Stimulated activated naive B cell treated with anti-CD40 and anti-IgM and Interleukin-4, amounts not matched to agents 10 μg/mL and 1 μg/mL and 100 μg/mL, for 72 hours (primary cell): Measurements from ENCODE around the gene LRRC73.

ENCODE experiments used
- ATAC-seq, 2 donors: fragments of 150-1000 bp; cut with Tn5 transposase; replicated peaks; 2 replicates each; pipeline ENCODE4 v1.10.0; 2021; ENCODE audit warnings: moderate library complexity in 1 of 2
- DNase-seq: peaks from one replicate; pipeline ENCODE4 v3.0.0; 2021
- H3K27ac Mint-ChIP-seq: one replicate; pipeline ENCODE4 v1.8.0; 2022; ENCODE audit warnings: mild to moderate bottlenecking, mixed read lengths
- H3K27me3 Mint-ChIP-seq, 2 donors: one replicate each; pipeline ENCODE4 v1.8.0; 2022; ENCODE audit warnings: mixed read lengths in 2 of 2
- H3K36me3 Mint-ChIP-seq, 2 donors: one replicate each; pipeline ENCODE4 v1.8.0; 2022; ENCODE audit warnings: mixed read lengths in 2 of 2, mild to moderate bottlenecking in 1 of 2
- H3K4me1 Mint-ChIP-seq, 2 donors: one replicate each; pipeline ENCODE4 v1.8.0; 2022; ENCODE audit warnings: mixed read lengths in 2 of 2, mild to moderate bottlenecking in 1 of 2
- H3K4me3 Mint-ChIP-seq, 2 donors: one replicate each; pipeline ENCODE4 v1.8.0; 2022; ENCODE audit warnings: mild to moderate bottlenecking in 2 of 2, mixed read lengths in 2 of 2, moderate library complexity in 1 of 2
- H3K9me3 Mint-ChIP-seq, 2 donors: one replicate each; pipeline ENCODE4 v1.8.0; 2022; ENCODE audit warnings: mixed read lengths in 2 of 2, mild to moderate bottlenecking in 1 of 2

Gene LRRC73

DNA sequence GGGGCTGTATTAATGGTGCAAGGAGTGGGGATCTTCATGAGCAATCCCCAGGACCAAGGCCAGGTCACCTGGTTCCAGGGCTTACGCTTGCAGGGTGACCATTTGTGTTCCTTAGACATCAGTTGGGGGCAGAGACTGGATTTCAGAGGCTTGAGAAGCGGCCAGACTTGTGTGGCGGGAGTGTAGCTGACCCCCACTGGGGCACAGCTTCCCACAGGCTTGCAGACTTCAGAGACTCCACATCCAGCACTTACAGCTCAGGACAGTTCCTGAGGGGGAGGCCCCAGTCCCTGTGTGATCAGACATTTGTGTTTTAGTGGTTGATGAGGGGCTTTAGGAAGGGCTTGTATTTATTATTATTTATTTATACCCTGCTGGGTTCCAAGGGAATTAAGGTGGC, 17.5 kb downstream of the LRRC73 start:
- no peak for DNase-seq
- Mint-ChIP-seq H3K36me3 (peaks cover 13 to 23% of the 10 kb centered on the region in 2 donors), H3K27me3 (no peaks in the 10 kb centered on the region), H3K4me1 (peaks cover 19 to 41% of the 10 kb centered on the region in 2 donors), H3K27ac (no peak overlapping the region), H3K9me3 (no peaks in the 10 kb centered on the region), H3K4me3 (no peak overlapping the region)
- ATAC-seq = no peak

DNA sequence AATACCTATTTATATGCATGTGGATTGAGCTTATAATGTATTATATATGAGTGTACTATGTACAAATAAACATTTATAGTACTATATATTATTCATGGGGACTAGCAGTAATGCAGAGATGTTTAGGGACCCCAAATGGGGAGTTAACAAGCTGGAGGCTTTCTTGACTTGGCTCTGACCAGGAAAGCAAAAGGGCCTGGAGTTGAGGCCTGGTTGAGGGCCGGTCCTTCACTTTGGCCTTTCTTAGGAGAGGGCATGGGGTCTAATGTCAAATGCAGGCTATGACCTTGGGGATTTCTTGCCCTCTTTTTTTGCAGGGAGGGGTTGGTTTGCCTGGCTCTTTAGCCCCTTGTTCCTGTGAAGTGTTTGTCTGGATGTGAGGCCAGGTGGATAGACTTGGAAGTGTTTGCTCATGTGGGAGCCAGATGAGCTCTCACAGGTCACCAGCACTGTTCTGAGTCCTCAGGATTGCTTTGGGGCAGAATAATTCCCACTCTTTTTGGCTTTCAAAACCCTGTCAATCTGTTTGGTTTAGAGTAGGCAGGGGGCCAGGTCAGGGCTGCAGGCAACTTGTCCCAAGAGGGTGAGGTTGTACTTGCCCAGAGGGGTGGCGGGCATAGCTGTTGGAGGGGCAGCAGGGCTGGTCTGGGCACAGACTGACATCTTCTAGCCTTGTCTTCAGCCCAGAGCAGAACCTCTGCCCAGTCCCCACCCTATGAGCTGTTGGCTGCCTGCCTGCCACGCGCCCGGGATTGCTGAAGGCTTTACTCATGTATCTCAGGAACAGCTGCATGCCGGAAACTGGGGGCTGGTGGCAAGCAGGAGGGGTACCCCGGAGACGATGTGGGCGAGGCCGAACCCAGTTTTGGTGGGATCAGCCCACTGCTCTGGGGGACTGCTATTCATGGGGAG, 18.1 kb downstream of the LRRC73 start:
- H3K27me3 Mint-ChIP-seq = no peaks in the 10 kb centered on the region
- H3K4me3 Mint-ChIP-seq = no peak overlapping the region
- no peak overlapping the region for H3K27ac Mint-ChIP-seq
- H3K4me1 Mint-ChIP-seq = peaks cover 19 to 41% of the 10 kb centered on the region in 2 donors
- ATAC-seq (no peak), DNase-seq (no peak)
- H3K36me3 Mint-ChIP-seq = peaks cover 9 to 23% of the 10 kb centered on the region in 2 donors
- H3K9me3 Mint-ChIP-seq = no peaks in the 10 kb centered on the region

DNA sequence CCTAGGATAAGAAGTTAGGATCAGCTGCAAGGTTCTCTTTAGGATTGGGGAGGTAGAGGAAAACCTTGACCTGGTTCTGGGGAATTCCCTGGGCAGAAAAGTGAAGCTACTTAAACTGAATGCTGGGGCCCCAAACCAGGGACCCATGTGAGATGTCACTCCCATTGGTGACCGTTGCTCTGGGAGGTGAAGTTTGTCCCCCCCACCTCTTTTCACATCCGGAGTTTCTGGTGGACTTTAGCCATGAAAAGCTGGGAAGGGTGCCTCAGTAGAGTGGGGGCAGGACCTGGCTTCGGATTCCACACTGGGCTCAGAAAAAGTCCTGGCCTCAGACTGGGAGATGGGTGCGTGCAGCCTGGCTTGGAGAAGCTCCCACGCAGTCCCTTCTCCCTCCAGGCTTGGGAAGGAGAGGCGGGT, 19.6 kb downstream of the LRRC73 start:
- Mint-ChIP-seq H3K27ac (no peak overlapping the region), H3K9me3 (no peaks in the 10 kb centered on the region), H3K4me3 (no peak overlapping the region), H3K4me1 (peaks cover 19 to 41% of the 10 kb centered on the region in 2 donors), H3K36me3 (peaks cover 8 to 27% of the 10 kb centered on the region in 2 donors), H3K27me3 (no peaks in the 10 kb centered on the region)
- ATAC-seq (no peak), DNase-seq (no peak)

DNA sequence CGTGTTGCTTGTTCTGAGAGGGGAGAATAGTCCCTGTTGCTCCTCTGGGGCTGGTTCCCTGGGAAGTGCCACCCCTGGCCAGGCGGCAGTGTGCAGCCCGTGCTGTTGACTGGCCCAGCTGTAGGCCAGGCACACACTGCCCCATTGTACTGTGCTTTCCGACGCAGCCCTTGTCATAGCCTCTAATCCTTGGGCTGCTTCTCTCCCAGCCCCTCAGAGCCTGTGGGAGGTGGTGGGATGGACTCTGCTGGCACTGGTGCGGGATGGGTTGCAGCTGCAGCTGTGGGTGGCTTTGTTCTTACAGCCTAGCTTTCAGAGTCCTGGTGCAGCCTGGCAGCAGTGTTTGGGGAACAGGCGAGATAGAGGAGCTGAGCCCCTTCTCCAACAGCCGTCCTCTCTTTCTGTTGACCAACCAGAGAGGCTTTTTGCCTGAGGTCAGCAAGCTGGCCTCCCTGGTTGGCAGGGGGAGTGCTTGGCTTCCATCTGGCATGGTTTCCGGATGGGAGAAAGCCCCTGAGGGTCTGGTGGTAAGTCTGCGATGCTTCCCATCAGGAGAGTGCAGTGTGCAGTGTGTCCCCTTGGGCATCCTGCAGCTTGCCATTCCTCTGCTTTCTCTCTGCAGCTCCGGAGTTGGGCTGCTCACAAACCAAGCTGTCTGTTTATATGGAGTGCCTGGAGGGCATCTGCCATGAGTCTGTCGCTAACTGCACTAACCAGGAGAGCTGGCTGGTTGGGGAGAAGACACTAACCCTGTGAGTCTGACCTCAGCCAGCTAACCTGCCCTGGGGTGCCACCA, 20.7 kb downstream of the LRRC73 start:
- H3K27me3 Mint-ChIP-seq = no peaks in the 10 kb centered on the region
- peaks cover 8 to 30% of the 10 kb centered on the region in 2 donors for H3K36me3 Mint-ChIP-seq
- no peaks in the 10 kb centered on the region for H3K9me3 Mint-ChIP-seq
- peaks cover 17 to 40% of the 10 kb centered on the region in 2 donors for H3K4me1 Mint-ChIP-seq
- ATAC-seq (no peak), DNase-seq (no peak)
- no peak overlapping the region for H3K4me3 Mint-ChIP-seq
- peak overlapping the region; percentile 20 for H3K27ac Mint-ChIP-seq

DNA sequence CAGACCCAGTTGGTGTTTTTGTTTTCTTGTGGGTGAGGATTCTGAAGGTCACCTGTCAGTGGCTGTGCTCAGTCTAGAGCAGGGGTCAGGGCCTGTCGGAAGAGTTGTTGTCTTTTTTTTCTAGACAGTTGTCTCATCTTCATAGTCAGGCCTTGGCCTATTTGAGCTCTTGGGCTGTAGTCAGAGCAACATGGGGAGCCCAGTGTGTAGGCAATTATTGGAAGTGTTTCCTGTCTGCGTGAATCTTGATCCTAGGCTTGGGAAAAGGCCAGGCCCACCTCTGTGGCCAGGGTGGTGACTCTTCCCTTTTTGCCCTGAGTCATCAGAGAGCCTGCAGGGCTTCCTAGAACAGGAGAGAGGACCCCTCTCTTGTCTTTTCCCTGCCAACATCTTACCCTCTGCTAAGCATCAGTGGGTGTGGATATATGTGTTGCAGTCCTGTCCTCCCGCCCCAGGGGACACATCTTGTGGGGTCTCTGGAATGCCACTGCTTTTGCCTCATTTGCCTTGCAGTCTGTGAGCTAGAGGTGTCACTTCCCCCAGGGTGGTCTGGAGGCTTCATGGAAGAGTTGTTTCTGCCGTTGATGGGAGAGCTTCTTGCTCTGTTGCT, 21.4 kb downstream of the LRRC73 start:
- peak overlapping the region; percentile 59 for H3K27ac Mint-ChIP-seq
- DNase-seq (no peak), ATAC-seq (no peak)
- peaks cover 8 to 27% of the 10 kb centered on the region in 2 donors for H3K36me3 Mint-ChIP-seq
- H3K9me3 Mint-ChIP-seq = no peaks in the 10 kb centered on the region
- no peak overlapping the region for H3K4me3 Mint-ChIP-seq
- no peaks in the 10 kb centered on the region for H3K27me3 Mint-ChIP-seq
- H3K4me1 Mint-ChIP-seq = peaks cover 17 to 36% of the 10 kb centered on the region in 2 donors

DNA sequence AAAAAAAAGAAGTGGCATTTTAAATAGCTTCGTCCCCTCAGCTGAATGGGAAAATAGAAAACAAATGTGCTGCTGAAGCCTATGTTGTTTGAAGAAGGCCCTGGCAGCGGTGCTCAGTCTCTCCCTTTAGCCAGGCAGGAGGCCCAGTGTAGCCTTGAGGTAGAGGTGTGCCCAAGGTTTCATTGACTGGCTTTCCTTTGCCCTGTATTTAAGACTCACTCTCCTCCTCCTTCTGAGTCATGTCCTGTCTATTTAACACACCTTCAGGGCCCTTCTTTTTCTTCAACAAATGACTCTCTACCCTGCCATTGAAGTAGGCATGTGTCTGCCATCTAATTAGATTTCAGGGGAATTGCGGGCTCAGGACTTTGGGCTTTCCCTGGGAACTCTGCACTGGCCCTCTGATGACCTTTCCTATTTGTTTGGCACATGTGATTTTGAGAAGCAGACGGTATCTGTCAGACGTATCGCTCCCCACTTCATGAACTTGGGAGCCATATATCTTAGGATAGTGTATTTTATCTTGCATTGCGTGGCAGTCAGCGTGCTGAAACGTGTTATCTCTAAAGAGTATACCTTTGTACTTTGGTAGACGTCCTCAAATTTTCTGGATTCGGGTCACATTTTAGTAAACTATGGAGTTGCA, 28.4 kb downstream of the LRRC73 start:
- DNase-seq = no peak
- no peaks in the 10 kb centered on the region for H3K9me3 Mint-ChIP-seq

DNA sequence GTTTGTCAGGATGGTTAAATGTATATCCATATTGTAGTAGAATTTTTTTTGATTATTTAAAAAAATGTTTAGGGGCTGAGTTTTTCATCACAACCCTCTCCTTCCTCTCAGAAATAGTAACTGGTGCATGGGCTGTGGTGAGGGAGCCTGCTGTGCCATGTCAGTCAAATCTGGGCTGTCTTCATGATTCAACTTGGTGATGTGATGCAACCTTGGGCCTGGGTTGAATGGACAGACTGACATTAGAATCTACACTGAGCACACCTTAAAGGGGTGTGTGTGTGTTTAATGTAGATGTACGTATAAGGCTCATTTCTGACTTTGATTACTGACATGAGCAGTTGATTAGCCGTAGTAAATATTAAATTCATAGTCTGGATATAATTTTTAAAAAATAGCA, 29.1 kb downstream of the LRRC73 start:
- H3K27me3 Mint-ChIP-seq = no peaks in the 10 kb centered on the region
- no peaks in the 10 kb centered on the region for H3K9me3 Mint-ChIP-seq
- no peak overlapping the region for H3K27ac Mint-ChIP-seq
- ATAC-seq (no peak), DNase-seq (no peak)
- H3K4me1 Mint-ChIP-seq = peaks cover 33 to 50% of the 10 kb centered on the region in 2 donors
- no peak overlapping the region for H3K4me3 Mint-ChIP-seq
- H3K36me3 Mint-ChIP-seq = peaks cover 5 to 13% of the 10 kb centered on the region in 2 donors

More for the DNA sequence above, 28.4 kb downstream of the LRRC73 start:
- Mint-ChIP-seq H3K27ac (no peak overlapping the region), H3K36me3 (peaks cover 5 to 15% of the 10 kb centered on the region in 2 donors), H3K4me1 (peaks cover 33 to 48% of the 10 kb centered on the region in 2 donors), H3K4me3 (no peak overlapping the region), H3K27me3 (no peaks in the 10 kb centered on the region)
- ATAC-seq = no peak

DNA sequence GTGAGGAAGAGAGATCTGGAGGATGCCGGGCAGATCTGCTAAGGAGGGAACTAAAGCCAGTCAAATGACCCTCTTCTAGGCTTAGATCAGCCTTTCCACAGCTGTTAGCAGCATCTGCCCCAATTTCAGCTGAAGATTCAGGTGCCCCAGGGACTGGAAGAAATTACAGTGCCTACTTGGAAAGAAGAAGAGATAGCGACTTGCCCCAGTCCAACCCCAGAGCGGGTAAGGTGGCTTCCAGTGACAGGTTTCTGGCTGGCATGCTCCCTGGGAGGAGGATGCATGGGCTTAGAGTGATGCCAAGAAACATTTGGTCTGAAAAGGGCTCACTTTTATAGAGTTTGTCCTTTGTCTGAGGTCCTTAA, 32.2 kb downstream of the LRRC73 start:
- Mint-ChIP-seq H3K27me3 (no peaks in the 10 kb centered on the region), H3K4me3 (peak overlapping the region; percentile 97 to 99), H3K27ac (peak overlapping the region; percentile 99), H3K4me1 (peaks cover 28 to 45% of the 10 kb centered on the region in 2 donors), H3K36me3 (peaks cover 5% of the 10 kb centered on the region in 2 donors), H3K9me3 (no peaks in the 10 kb centered on the region)
- DNase-seq (no peak), ATAC-seq (no peak)

DNA sequence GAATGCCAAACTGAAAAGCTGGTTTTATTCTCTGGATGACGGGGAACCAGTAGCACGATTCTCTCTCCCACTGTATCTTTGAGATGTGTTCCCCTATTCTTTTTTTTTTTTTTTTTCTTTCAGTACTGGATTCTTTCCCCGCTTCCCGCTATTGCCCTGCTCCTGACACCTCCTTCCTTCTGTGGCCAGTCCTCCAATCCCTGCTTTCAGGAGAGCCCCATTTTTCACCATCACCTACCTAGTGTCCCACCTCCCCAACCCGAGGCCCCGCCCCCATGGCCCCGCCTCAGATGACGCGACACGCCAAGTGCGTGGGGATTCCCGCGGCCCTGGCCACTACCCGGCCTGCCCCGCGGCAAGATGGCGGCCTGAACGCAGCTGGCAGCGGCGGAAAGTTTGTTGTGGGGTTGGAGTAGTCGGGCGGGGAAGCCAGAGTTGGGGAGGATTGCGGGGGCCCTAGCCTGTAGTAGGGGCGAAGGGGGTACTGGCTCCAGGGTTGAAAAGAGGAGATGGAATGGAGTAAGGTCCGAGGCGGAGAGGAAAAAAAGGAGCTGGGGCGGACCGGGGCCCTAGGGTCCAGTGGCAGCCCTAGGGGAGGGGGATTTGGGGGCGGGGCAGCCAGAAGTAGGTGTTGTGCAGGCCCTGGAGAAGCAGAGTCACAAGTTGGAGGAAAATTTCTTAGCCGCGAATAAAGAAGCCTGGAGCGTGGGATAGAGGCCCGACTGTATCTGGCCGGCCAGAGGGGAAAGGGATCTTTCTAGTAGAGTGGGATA, 32.7 kb downstream of the LRRC73 start, which contains the start of gene TJAP1:
Gene TJAP1, plus strand, starts transcription at position 336 of the 773 bp plus-strand sequence. CDS start 21,432 bp downstream, outside the sequence.
- H3K4me3 Mint-ChIP-seq = peak within 1 kb of the TSS; percentile 97 to 99
- no peaks in the 10 kb centered on the region for H3K27me3 Mint-ChIP-seq
- H3K27ac Mint-ChIP-seq = peak within 1 kb of the TSS; percentile 99

DNA sequence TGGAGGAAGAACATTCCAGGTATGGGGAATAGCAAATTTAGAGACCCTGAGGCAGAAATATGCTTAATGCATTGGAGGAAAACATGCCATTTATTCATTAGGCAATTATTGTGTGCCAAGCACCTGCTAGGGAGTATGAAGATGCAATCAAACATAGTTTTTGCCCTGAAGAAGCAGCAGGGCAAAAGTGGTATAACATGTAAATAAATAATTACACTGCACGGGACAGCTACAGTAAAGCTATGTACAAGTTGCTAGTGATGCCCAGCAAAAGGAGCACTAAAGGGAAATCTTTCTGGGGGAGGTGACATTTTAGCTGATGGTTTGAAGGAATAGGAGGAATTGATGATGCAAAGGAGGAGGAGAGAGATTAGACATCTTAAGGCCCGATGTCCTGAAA, 33.4 kb downstream of the LRRC73 start:
- Mint-ChIP-seq H3K4me1 (peaks cover 22 to 41% of the 10 kb centered on the region in 2 donors), H3K4me3 (peak overlapping the region; percentile 97 to 99), H3K27ac (peak overlapping the region; percentile 99), H3K27me3 (no peaks in the 10 kb centered on the region), H3K9me3 (no peaks in the 10 kb centered on the region), H3K36me3 (peaks cover 3% of the 10 kb centered on the region in 2 donors)
- ATAC-seq = peak; percentile 38 to 41
- no peak for DNase-seq

More for the DNA sequence above, 32.7 kb downstream of the LRRC73 start, which contains the start of gene TJAP1:
- Mint-ChIP-seq H3K4me1 (peaks cover 27 to 45% of the 10 kb centered on the region in 2 donors), H3K36me3 (peaks cover 4 to 5% of the 10 kb centered on the region in 2 donors), H3K9me3 (no peaks in the 10 kb centered on the region)
- ATAC-seq (peak; percentile 100), DNase-seq (peak; percentile 90)

DNA sequence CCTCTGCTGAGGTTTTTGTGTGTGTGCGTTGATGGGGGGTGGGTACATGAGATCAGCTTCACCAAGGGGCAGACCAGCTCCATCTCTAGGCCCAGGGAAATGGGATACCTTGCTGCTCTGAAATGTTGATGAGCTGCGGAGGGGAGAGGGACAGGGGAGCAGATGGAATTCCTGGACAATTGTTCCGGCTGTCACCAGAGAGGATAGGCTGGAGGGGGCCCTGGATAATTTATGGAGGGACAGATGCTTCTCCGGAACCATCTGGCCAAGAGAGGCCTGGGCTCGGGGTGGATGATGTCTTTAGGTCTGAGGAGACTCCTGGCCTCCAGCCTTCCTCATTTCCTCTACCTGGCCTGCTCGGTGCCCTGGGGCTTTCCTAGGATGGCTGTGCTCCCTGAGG, 34.6 kb downstream of the LRRC73 start:
- H3K4me1 Mint-ChIP-seq = peaks cover 16 to 38% of the 10 kb centered on the region in 2 donors
- no peaks in the 10 kb centered on the region for H3K9me3 Mint-ChIP-seq
- ATAC-seq (no peak), DNase-seq (no peak)
- H3K4me3 Mint-ChIP-seq = no peak overlapping the region
- no peak overlapping the region for H3K27ac Mint-ChIP-seq
- no peaks in the 10 kb centered on the region for H3K36me3 Mint-ChIP-seq
- H3K27me3 Mint-ChIP-seq = peaks cover 9 to 11% of the 10 kb centered on the region in 2 donors

DNA sequence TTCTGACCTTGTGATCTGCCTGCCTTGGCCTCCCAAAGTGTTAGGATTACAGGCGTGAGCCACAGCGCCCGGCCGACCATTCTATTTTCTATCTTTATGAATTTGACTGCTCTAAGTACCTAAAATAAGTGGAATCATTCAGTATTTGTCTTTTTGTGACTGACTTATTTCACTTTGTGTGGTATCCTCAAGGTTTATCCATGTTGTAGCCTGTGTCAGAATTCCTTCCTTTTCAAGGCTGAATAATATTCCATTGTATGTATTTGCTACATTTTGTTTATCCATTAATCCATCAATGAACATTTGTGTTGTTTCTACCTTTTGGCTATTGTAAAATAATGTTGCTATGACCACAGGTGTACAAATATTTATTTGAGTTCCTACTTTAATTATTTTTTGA, 37.6 kb downstream of the LRRC73 start:
- no peak for ATAC-seq

DNA sequence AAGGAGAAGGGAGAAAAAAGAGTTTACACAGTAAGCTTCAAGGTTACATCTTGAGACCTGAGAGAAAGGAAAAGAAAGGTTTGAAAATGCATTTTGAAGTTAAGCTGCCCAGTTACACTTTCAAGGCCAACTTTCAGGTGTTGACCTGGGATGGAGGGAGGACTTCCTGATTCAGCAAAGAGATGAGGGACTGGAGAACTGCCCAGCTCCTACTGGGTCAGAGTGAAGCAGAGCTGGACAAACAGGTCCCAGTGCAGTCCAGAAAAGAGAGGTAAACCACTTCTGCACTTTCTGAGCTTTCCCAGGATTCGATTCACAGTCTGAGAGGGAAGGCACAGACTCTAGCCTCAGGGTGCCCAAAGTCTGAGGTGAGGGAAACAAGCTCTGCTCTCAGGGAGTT, 38.7 kb downstream of the LRRC73 start:
- no peaks in the 10 kb centered on the region for H3K36me3 Mint-ChIP-seq
- H3K27me3 Mint-ChIP-seq = peaks cover 26 to 36% of the 10 kb centered on the region in 2 donors
- H3K4me1 Mint-ChIP-seq = no peaks in the 10 kb centered on the region
- H3K4me3 Mint-ChIP-seq = no peak overlapping the region
- H3K9me3 Mint-ChIP-seq = no peaks in the 10 kb centered on the region
- no peak overlapping the region for H3K27ac Mint-ChIP-seq
- ATAC-seq = no peak
- no peak for DNase-seq

More for the DNA sequence above, 37.6 kb downstream of the LRRC73 start:
- Mint-ChIP-seq H3K36me3 (no peaks in the 10 kb centered on the region), H3K9me3 (no peaks in the 10 kb centered on the region), H3K4me1 (peaks cover 3 to 10% of the 10 kb centered on the region in 2 donors), H3K27ac (no peak overlapping the region), H3K27me3 (peaks cover 25 to 35% of the 10 kb centered on the region in 2 donors), H3K4me3 (no peak overlapping the region)
- DNase-seq = no peak
